ENCODE results near the gene ADAMTS3.
"Not testable (repeated sequence)": the region's sequence is repeated elsewhere in the genome, so short reads cannot be mapped to it uniquely, and the experiment has no call there.

The ADAMTS3 gene

GRCh38 chr4:72473434-72473900 is 95.6 kb downstream of the ADAMTS3 start:
- DNase-seq (ENCODE audit: low read depth in 2 of 2), result no peak

GRCh38 chr4:72471816-72472215 is 97.2 kb downstream of the ADAMTS3 start:
- DNase-seq (ENCODE audit: low read depth in 2 of 2), result no peak

- DNase-seq (ENCODE audit: low read depth in 2 of 2), result no peak
Measured at GRCh38 chr4:72468904-72469502, 100.0 kb downstream of the ADAMTS3 start.

GRCh38 chr4:72467633-72468032 is 101.4 kb downstream of the ADAMTS3 start:
- no peak for DNase-seq (ENCODE audit: low read depth in 2 of 2)

- DNase-seq (ENCODE audit: low read depth in 2 of 2), result no peak
Measured at GRCh38 chr4:72463724-72464123, 105.3 kb downstream of the ADAMTS3 start.

- DNase-seq (ENCODE audit: low read depth in 2 of 2), result no peak
Measured at GRCh38 chr4:72457158-72457557, 111.9 kb downstream of the ADAMTS3 start.

- no peak for DNase-seq (ENCODE audit: low read depth in 2 of 2)
Measured at GRCh38 chr4:72451349-72451748, 117.7 kb downstream of the ADAMTS3 start.

- no peak for DNase-seq (ENCODE audit: low read depth in 2 of 2)
Measured at GRCh38 chr4:72449705-72450104, 119.3 kb downstream of the ADAMTS3 start.

GRCh38 chr4:72448231-72448630 is 120.8 kb downstream of the ADAMTS3 start:
- DNase-seq (ENCODE audit: low read depth in 2 of 2), result no peak

GRCh38 chr4:72446353-72447055 is 122.5 kb downstream of the ADAMTS3 start:
- DNase-seq (ENCODE audit: low read depth in 2 of 2), result no peak

GRCh38 chr4:72444092-72444491 is 124.9 kb downstream of the ADAMTS3 start:
- DNase-seq (ENCODE audit: low read depth in 2 of 2), result no peak

GRCh38 chr4:72442715-72443114 is 126.3 kb downstream of the ADAMTS3 start:
- no peak for DNase-seq (ENCODE audit: low read depth in 2 of 2)

- no peak for DNase-seq (ENCODE audit: low read depth in 2 of 2)
Measured at GRCh38 chr4:72442147-72442546, 126.9 kb downstream of the ADAMTS3 start.

GRCh38 chr4:72440386-72440785 is 128.6 kb downstream of the ADAMTS3 start:
- DNase-seq (ENCODE audit: low read depth in 2 of 2), result no peak

- DNase-seq (ENCODE audit: low read depth in 2 of 2), result no peak
Measured at GRCh38 chr4:72432975-72433374, 136.0 kb downstream of the ADAMTS3 start.

- DNase-seq (ENCODE audit: low read depth in 2 of 2), result no peak
Measured at GRCh38 chr4:72432282-72432681, 136.7 kb downstream of the ADAMTS3 start.

GRCh38 chr4:72430988-72431387 is 138.0 kb downstream of the ADAMTS3 start:
- no peak for DNase-seq (ENCODE audit: low read depth in 2 of 2)

GRCh38 chr4:72430050-72430449 is 139.0 kb downstream of the ADAMTS3 start:
- no peak for DNase-seq (ENCODE audit: low read depth in 2 of 2)

- no peak for DNase-seq (ENCODE audit: low read depth in 2 of 2)
Measured at GRCh38 chr4:72429397-72429889, 139.6 kb downstream of the ADAMTS3 start.

- DNase-seq (ENCODE audit: low read depth in 2 of 2), result no peak
Measured at GRCh38 chr4:72427057-72427456, 142.0 kb downstream of the ADAMTS3 start.

GRCh38 chr4:72425908-72426307 is 143.1 kb downstream of the ADAMTS3 start:
- DNase-seq (ENCODE audit: low read depth in 2 of 2), result not testable (repeated sequence)

- DNase-seq (ENCODE audit: low read depth in 2 of 2), result no peak
Measured at GRCh38 chr4:72424006-72424405, 145.0 kb downstream of the ADAMTS3 start.

GRCh38 chr4:72422416-72422815 is 146.6 kb downstream of the ADAMTS3 start:
- no peak for DNase-seq (ENCODE audit: low read depth in 2 of 2)

All from stimulated activated CD4-positive, alpha-beta T cell treated with anti-CD3 and anti-CD28 coated beads, Interleukin-15, amount 100 ng/mL, for 48 hours (primary cell).